Sigmoid colon (tissue), 3 donors: Measurements from ENCODE around the gene GPC6.

Source experiments
- POLR2A ChIP-seq, 2 donors: fragments of 450-650 bp; IDR thresholded peaks; one replicate each; pipeline ENCODE4 v1.6.1; 2016; ENCODE audit warnings: antibody characterized with exemption in 2 of 2, mild to moderate bottlenecking in 2 of 2, moderate library complexity in 2 of 2
- TF ChIP-seq, protein P1 (sequence below), 4 experiments: fragments of 450-650 bp in 3 of 4; fragments of 200-600 bp in 1 of 4; IDR thresholded peaks; one replicate each; pipeline ENCODE4 v1.5.1; 2016 to 2019; ENCODE audit warnings: antibody characterized with exemption in 4 of 4, mild to moderate bottlenecking in 3 of 4, moderate library complexity in 2 of 4

DNA sequence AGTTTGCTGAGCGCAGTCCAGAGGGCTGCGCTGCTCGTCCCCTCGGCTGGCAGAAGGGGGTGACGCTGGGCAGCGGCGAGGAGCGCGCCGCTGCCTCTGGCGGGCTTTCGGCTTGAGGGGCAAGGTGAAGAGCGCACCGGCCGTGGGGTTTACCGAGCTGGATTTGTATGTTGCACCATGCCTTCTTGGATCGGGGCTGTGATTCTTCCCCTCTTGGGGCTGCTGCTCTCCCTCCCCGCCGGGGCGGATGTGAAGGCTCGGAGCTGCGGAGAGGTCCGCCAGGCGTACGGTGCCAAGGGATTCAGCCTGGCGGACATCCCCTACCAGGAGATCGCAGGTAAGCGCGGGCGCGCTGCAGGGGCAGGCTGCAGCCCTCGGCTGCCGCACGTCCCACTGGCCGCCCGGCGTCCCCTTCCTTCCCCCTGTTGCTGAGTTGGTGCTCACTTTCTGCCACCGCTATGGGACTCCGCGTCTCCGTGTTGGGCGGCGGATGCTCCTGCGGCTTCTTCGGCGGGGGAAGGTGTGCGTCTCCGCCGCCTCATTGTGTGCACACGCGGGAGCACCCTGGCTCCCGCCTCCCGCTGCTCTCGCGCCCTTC, 772 bp downstream of the GPC6 start:
- TF ChIP-seq, protein P1, sequence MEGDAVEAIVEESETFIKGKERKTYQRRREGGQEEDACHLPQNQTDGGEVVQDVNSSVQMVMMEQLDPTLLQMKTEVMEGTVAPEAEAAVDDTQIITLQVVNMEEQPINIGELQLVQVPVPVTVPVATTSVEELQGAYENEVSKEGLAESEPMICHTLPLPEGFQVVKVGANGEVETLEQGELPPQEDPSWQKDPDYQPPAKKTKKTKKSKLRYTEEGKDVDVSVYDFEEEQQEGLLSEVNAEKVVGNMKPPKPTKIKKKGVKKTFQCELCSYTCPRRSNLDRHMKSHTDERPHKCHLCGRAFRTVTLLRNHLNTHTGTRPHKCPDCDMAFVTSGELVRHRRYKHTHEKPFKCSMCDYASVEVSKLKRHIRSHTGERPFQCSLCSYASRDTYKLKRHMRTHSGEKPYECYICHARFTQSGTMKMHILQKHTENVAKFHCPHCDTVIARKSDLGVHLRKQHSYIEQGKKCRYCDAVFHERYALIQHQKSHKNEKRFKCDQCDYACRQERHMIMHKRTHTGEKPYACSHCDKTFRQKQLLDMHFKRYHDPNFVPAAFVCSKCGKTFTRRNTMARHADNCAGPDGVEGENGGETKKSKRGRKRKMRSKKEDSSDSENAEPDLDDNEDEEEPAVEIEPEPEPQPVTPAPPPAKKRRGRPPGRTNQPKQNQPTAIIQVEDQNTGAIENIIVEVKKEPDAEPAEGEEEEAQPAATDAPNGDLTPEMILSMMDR (IDR thresholded peaks at IDR 0.05), result no peak
- no peak for TF ChIP-seq POLR2A (IDR thresholded peaks at IDR 0.05)
